GM19043 (cell line): ENCODE results near the gene UNC119B.
"Not testable (repeated sequence)": the region's sequence is repeated elsewhere in the genome, so short reads cannot be mapped to it uniquely, and the experiment has no call there.

Experiments
- ATAC-seq: cut with Tn5 transposase; IDR thresholded peaks from one replicate; pipeline ENCODE4 v1.9.1; 2021; ENCODE audit warnings: low read depth; ENCODE audit not compliant: unreplicated experiment

The UNC119B gene

GRCh38 chr12:120710031-120710804, at the start of gene UNC119B:
Gene UNC119B (plus strand): TSS chr12:120710458. CDS start chr12:120710475, 17 bp downstream.
- peak; percentile 76 for ATAC-seq

- no peak for ATAC-seq
Measured at GRCh38 chr12:120661432-120661831, 48.8 kb upstream of the UNC119B start.

- ATAC-seq, result peak; percentile 82
Measured at GRCh38 chr12:120662879-120663278, 47.4 kb upstream of the UNC119B start.

- ATAC-seq, result no peak
Measured at GRCh38 chr12:120663741-120664140, 46.5 kb upstream of the UNC119B start.

GRCh38 chr12:120666571-120667390, 43.5 kb upstream of the UNC119B start:
- ATAC-seq, result no peak

- ATAC-seq, result no peak
Measured at GRCh38 chr12:120668091-120668867, 42.0 kb upstream of the UNC119B start.

GRCh38 chr12:120668868-120669840, 41.1 kb upstream of the UNC119B start:
- ATAC-seq, result peak; percentile 46

GRCh38 chr12:120670237-120670636, 40.0 kb upstream of the UNC119B start:
- not testable (repeated sequence) for ATAC-seq

GRCh38 chr12:120670667-120671066, 39.6 kb upstream of the UNC119B start:
- ATAC-seq, result no peak

- no peak for ATAC-seq
Measured at GRCh38 chr12:120674097-120674636, 36.1 kb upstream of the UNC119B start.

- peak; percentile 66 for ATAC-seq
Measured at GRCh38 chr12:120677765-120678473, 32.3 kb upstream of the UNC119B start.

GRCh38 chr12:120678572-120678971, 31.7 kb upstream of the UNC119B start:
- no peak for ATAC-seq

GRCh38 chr12:120680165-120680738, 30.0 kb upstream of the UNC119B start:
- no peak for ATAC-seq

- no peak for ATAC-seq
Measured at GRCh38 chr12:120684523-120684932, 25.7 kb upstream of the UNC119B start.

- ATAC-seq, result no peak
Measured at GRCh38 chr12:120685522-120685921, 24.7 kb upstream of the UNC119B start.

GRCh38 chr12:120686151-120686689, 24.0 kb upstream of the UNC119B start:
- peak; percentile 62 for ATAC-seq

GRCh38 chr12:120686690-120687577, 23.3 kb upstream of the UNC119B start, which contains the start of gene MLEC:
Gene MLEC (plus strand): TSS chr12:120687149. CDS start chr12:120687297, 148 bp downstream.
- ATAC-seq, result peak; percentile 62
